Lower leg skin (tissue), 4 donors: ENCODE measurements around the gene PREX1. TPM values are rescaled to one million over a fixed set of nuclear protein-coding genes. Genes with fewer than 3 reads are reported as not detected.

Experiments
- DNase-seq, 2 donors: peaks; one replicate each; pipeline ENCODE4 v3.0.0-alpha.2; 2019; ENCODE audit warnings: low spot score in 2 of 2
- H3K4me3 ChIP-seq: fragments of 200-600 bp; sonication (generic); 2 replicates; pipeline ENCODE4 v1.5.1; 2017; ENCODE audit warnings: mild to moderate bottlenecking, low read depth; ENCODE audit not compliant: poor library complexity, severe bottlenecking
- POLR2A ChIP-seq, 2 donors: fragments of 450-650 bp; IDR thresholded peaks; one replicate each; pipeline ENCODE4 v1.6.1; 2016 to 2017; ENCODE audit warnings: antibody characterized with exemption in 2 of 2, mild to moderate bottlenecking in 1 of 2, moderate library complexity in 1 of 2
- whole genome bisulfite sequencing, 2 donors: methylation state at CpG; one replicate each; pipeline ENCODE4 v1.1.5; 2018; 5-methylcytosine and 5-hydroxymethylcytosine counted together
- intact Hi-C: fragments of 100-400 bp; cut with DNase I; formaldehyde crosslinking; loops from one replicate; pipeline ENCODE4 v1.15.0; 2023; ENCODE audit warnings: low total_unique reads
- total RNA-seq, 4 donors: library from RNA; depleted of rRNA; stranded (reverse); fragments of >200 nt; gene quantifications; one replicate each; pipeline ENCODE4 v1.1.0, GENCODE V29; 2016
- TF ChIP-seq, protein P1 (sequence below), 3 donors: fragments of 450-650 bp; IDR thresholded peaks; one replicate each; pipeline ENCODE4 v1.5.1; 2016; ENCODE audit warnings: antibody characterized with exemption in 3 of 3, mild to moderate bottlenecking in 3 of 3, moderate library complexity in 2 of 3

Gene PREX1
- total RNA-seq, 4 donors from 2014 or later, result 5.4 to 18.6 (median 7.9) TPM

DNA sequence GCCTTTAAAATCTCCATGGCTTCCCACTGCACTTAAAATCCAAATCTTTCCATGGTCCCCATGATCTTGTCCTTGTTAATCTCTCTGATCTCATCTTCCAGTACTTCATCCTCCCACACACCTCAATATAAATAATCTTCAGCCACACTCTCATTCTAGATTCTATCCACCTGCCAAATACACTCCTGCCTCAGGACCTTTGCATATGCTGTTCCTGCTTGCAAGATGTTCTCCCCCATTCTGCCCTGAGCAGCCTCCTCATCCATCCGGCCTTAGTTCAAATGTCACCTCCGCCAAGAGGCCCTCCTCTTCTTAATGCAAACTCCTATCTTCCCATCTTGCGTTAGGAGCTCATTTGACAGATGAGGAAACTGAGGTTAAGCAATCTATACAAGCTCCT, 77.4 kb downstream of the PREX1 start:
- 95 to 96% methylated on average over 3 of the region's 3 CpGs for WGBS, 2 donors
- TF ChIP-seq, protein P1, sequence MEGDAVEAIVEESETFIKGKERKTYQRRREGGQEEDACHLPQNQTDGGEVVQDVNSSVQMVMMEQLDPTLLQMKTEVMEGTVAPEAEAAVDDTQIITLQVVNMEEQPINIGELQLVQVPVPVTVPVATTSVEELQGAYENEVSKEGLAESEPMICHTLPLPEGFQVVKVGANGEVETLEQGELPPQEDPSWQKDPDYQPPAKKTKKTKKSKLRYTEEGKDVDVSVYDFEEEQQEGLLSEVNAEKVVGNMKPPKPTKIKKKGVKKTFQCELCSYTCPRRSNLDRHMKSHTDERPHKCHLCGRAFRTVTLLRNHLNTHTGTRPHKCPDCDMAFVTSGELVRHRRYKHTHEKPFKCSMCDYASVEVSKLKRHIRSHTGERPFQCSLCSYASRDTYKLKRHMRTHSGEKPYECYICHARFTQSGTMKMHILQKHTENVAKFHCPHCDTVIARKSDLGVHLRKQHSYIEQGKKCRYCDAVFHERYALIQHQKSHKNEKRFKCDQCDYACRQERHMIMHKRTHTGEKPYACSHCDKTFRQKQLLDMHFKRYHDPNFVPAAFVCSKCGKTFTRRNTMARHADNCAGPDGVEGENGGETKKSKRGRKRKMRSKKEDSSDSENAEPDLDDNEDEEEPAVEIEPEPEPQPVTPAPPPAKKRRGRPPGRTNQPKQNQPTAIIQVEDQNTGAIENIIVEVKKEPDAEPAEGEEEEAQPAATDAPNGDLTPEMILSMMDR (IDR thresholded peaks at IDR 0.05), result no peak
- no peak for TF ChIP-seq POLR2A (IDR thresholded peaks at IDR 0.05)
- DNase-seq, result no peak
- intact Hi-C loops, result no loop called here
- H3K4me3 ChIP-seq, result no peak overlapping the region

- H3K4me3 ChIP-seq, result no peak overlapping the region
- 77% methylated on average over 8 to 10 of the region's 10 CpGs for WGBS, 2 donors
- intact Hi-C loops, result no loop called here
- no peak for DNase-seq
- TF ChIP-seq, protein P1 (IDR thresholded peaks at IDR 0.05), result no peak
- TF ChIP-seq POLR2A (IDR thresholded peaks at IDR 0.05), result no peak
Observed at GRCh38 chr20:48749437-48749836, 78.4 kb downstream of the PREX1 start.

DNA sequence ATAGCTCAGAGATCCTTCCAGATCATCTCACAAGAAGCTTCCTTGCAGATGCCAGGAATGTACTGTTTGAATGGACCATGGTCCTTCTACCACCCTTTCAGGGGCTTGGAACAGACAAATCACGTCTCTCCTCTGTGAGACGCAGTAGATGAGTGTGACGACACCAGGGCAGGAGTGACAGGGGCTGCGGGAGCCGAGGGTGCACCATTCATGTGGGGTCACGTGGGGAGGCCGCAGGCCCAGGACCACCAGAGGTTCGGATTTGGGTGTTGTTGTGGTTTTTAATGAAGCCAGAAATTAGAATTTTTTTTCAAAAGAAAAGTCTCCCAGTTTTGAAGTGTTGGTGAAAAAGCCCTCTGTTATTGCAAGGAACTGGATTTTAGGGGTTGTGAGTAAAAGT, 79.2 kb downstream of the PREX1 start:
- WGBS, 2 donors, result 90 to 93% methylated on average over 8 of the region's 8 CpGs
- intact Hi-C loops, result no loop called here
- no peak for DNase-seq
- TF ChIP-seq POLR2A (IDR thresholded peaks at IDR 0.05), result no peak
- TF ChIP-seq, protein P1 (IDR thresholded peaks at IDR 0.05), result no peak
- no peak overlapping the region for H3K4me3 ChIP-seq

DNA sequence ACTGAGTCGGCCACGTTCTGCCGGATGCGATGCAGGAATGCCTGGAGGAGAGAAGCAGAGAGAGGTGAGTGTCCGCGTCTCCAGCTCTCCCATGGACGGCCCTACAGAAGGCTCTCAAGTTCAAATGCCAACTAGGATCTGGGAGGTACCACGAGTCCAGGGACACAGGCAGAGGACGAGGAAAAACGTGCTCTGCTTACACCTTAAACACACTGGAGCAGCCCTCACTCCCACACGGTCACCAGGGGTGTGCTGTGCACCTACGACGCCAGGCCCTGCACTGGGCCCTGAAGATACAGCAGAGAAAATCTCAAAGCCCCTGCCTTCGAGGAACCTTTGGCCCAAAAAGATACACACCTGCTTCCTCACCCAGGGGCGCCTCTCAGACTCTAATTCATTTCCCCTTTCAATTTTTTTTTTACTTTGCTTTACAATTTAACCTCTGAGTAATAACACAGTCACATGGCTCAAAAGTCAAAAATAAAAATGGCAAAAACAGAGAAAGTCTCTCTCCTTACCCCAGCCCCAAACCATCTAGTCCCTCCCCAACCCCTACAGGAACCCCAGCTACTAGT, 79.9 kb downstream of the PREX1 start:
- intact Hi-C loops, result no loop called here

DNA sequence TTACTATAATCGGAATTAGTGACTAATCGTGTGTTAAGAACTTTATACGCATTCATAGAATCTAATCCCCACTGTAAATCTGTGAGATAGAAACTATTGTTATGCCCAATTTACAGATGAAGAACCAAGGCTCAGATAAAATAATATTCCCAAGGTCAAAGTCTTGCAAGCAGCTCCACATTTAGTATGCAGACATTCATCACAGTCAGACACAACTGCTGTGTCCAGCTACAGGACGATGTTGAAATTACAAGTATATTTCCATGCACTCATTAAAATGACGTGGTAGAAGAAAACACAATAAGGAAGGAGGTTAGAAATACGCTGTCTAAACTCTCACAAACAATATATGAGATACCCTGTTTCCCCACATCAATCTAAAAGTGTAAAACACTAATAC, 82.5 kb downstream of the PREX1 start:
- TF ChIP-seq POLR2A (IDR thresholded peaks at IDR 0.05), result no peak
- TF ChIP-seq, protein P1 (IDR thresholded peaks at IDR 0.05), result no peak
- intact Hi-C loops, result no loop called here
- 72 to 74% methylated on average over 6 of the region's 6 CpGs for WGBS, 2 donors

More for the DNA sequence above, 79.9 kb downstream of the PREX1 start:
- TF ChIP-seq, protein P1 (IDR thresholded peaks at IDR 0.05), result no peak
- TF ChIP-seq POLR2A (IDR thresholded peaks at IDR 0.05), result no peak
- DNase-seq, result no peak
- 62 to 66% methylated on average over 15 of the region's 15 CpGs for WGBS, 2 donors
- no peak overlapping the region for H3K4me3 ChIP-seq

DNA sequence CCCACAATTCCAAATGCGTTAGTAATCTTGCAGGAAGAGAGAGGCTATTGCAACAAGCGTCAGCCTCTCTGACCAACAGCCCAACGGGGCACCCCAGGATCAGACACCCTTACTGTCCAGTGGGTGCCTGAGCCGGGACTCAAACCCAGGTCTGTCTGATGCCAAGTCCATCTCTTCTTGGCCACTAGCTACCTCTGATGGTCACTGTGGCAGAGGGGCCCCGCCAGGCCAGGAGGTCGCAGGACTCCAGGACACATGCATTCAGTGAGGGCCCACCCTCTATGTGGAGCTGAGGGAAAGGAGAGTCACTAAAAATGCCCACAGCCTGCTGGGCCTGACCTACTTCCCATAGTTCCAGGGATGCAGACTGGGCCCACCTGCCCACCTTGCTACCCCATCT, 83.3 kb downstream of the PREX1 start:
- no peak overlapping the region for H3K4me3 ChIP-seq
- TF ChIP-seq, protein P1 (IDR thresholded peaks at IDR 0.05), result no peak
- no peak for TF ChIP-seq POLR2A (IDR thresholded peaks at IDR 0.05)
- DNase-seq, result no peak
- WGBS, 2 donors, result 92 to 94% methylated on average over 6 of the region's 6 CpGs
- intact Hi-C loops, result no loop called here

More for the DNA sequence above, 82.5 kb downstream of the PREX1 start:
- no peak overlapping the region for H3K4me3 ChIP-seq
- DNase-seq, result no peak
